OCI-LY1 (cell line): ENCODE results near the gene SACM1L.

ENCODE experiments used
- H2AFZ ChIP-seq: fragments of 200-600 bp; sonication (generic), shearing (Covaris generic); 2 replicates; pipeline ENCODE4 v1.6.0; 2014; ENCODE audit warnings: antibody characterized with exemption, mild to moderate bottlenecking, low read length
- H3F3A ChIP-seq: fragments of 200-600 bp; sonication (generic), shearing (Covaris generic); 2 replicates; pipeline ENCODE4 v1.6.0; 2014; ENCODE audit warnings: mild to moderate bottlenecking, antibody characterized with exemption, low read length, moderate library complexity; ENCODE audit not compliant: insufficient read depth
- H3K27ac ChIP-seq: fragments of 200-600 bp; sonication (generic); 2 replicates; pipeline ENCODE4 v1.5.1; 2014; ENCODE audit warnings: low read length, mixed run types, mild to moderate bottlenecking, low read depth; ENCODE audit not compliant: poor library complexity, severe bottlenecking
- H3K27me3 ChIP-seq: fragments of 200-600 bp; sonication (generic); 2 replicates; pipeline ENCODE4 v1.6.0; 2014; ENCODE audit warnings: antibody characterized with exemption, mild to moderate bottlenecking, low read length, moderate library complexity; ENCODE audit not compliant: insufficient read depth
- H3K36me3 ChIP-seq: fragments of 200-600 bp; sonication (generic); 2 replicates; pipeline ENCODE4 v1.6.1; 2014; ENCODE audit warnings: mild to moderate bottlenecking, antibody characterized with exemption, low read length, moderate library complexity, mixed read lengths; ENCODE audit not compliant: insufficient read depth
- H3K4me1 ChIP-seq: fragments of 200-600 bp; sonication (generic); 2 replicates; pipeline ENCODE4 v1.5.1; 2014; ENCODE audit warnings: mild to moderate bottlenecking, low read length, moderate library complexity; ENCODE audit not compliant: insufficient read depth, severe bottlenecking
- H3K4me2 ChIP-seq: fragments of 200-600 bp; sonication (generic), shearing (Covaris generic); 2 replicates; pipeline ENCODE4 v1.6.1; 2014; ENCODE audit warnings: low read length
- H3K4me3 ChIP-seq: fragments of 200-600 bp; sonication (generic); 2 replicates; pipeline ENCODE4 v1.5.1; 2014; ENCODE audit warnings: low read length, low read depth, mild to moderate bottlenecking, mixed read lengths; ENCODE audit not compliant: poor library complexity, severe bottlenecking
- H3K79me2 ChIP-seq: fragments of 200-600 bp; shearing (Covaris generic); 2 replicates; pipeline ENCODE4 v1.6.1; 2016; ENCODE audit warnings: mixed run types, low read length, mixed read lengths; ENCODE audit not compliant: insufficient read depth
- H3K9ac ChIP-seq: fragments of 200-600 bp; sonication (generic), shearing (Covaris generic); 2 replicates; pipeline ENCODE4 v1.6.1; 2014; ENCODE audit warnings: mild to moderate bottlenecking, low read length, mixed read lengths
- H3K9me2 ChIP-seq: fragments of 200-600 bp; sonication (generic), shearing (Covaris generic); 2 replicates; pipeline ENCODE4 v1.6.1; 2014; ENCODE audit warnings: low read depth, mild to moderate bottlenecking, low read length, mixed read lengths
- H3K9me3 ChIP-seq: fragments of 200-600 bp; shearing (Covaris generic); 2 replicates; pipeline ENCODE4 v1.6.1; 2014; ENCODE audit warnings: low read length, mixed read lengths
- H4K20me1 ChIP-seq: fragments of 200-600 bp; sonication (generic), shearing (Covaris generic); 2 replicates; pipeline ENCODE4 v1.6.0; 2016; ENCODE audit warnings: mild to moderate bottlenecking, low read length; ENCODE audit not compliant: insufficient read depth
- CTCF ChIP-seq: fragments of 200-600 bp; sonication (generic), shearing (Covaris generic); IDR thresholded peaks from 2 replicates; pipeline ENCODE4 v1.5.1; 2017; ENCODE audit warnings: mild to moderate bottlenecking, antibody characterized with exemption, low read length, moderate library complexity, mixed read lengths
- EZH2 ChIP-seq: fragments of 200-600 bp; sonication (generic), shearing (Covaris generic); IDR thresholded peaks from 2 replicates; pipeline ENCODE4 v1.8.0; 2017; ENCODE audit warnings: borderline replicate concordance, mixed run types, mild to moderate bottlenecking, antibody characterized with exemption, low read length, moderate library complexity, mixed read lengths

SACM1L gene

GRCh38 chr3:45779746-45780735 is 90.8 kb downstream of the SACM1L start:
- Histone ChIP-seq H3K9me2 (no peaks in the 10 kb centered on the region), H3K4me2 (no peak overlapping the region), H3K36me3 (no peaks in the 10 kb centered on the region), H2AFZ (no peak overlapping the region), H3K27me3 (0 out of 2 replicates have a peak, but pooled peaks cover 9% of the 10 kb centered on the region), H4K20me1 (no peaks in the 10 kb centered on the region), H3K9ac (no peak overlapping the region), H3K4me3 (no peak overlapping the region), H3K4me1 (no peaks in the 10 kb centered on the region), H3K9me3 (no peaks in the 10 kb centered on the region), H3K27ac (no peak overlapping the region), H3F3A (no peaks in the 10 kb centered on the region), H3K79me2 (no peaks in the 10 kb centered on the region)
- no peak for TF ChIP-seq EZH2
- no peak for TF ChIP-seq CTCF

- no peak overlapping the region for H3K4me2 ChIP-seq
- no peak overlapping the region for H3K4me3 ChIP-seq
- 0 out of 2 replicates have a peak, but pooled peaks cover 9% of the 10 kb centered on the region for H3K27me3 ChIP-seq
- no peaks in the 10 kb centered on the region for H3K36me3 ChIP-seq
- no peaks in the 10 kb centered on the region for H3K4me1 ChIP-seq
- H3K9me2 ChIP-seq: no peaks in the 10 kb centered on the region
- no peaks in the 10 kb centered on the region for H3K9me3 ChIP-seq
- no peaks in the 10 kb centered on the region for H3K79me2 ChIP-seq
- no peaks in the 10 kb centered on the region for H4K20me1 ChIP-seq
- TF ChIP-seq CTCF: no peak
- TF ChIP-seq EZH2: no peak
- H3K27ac ChIP-seq: no peak overlapping the region
- no peaks in the 10 kb centered on the region for H3F3A ChIP-seq
- H2AFZ ChIP-seq: no peak overlapping the region
- H3K9ac ChIP-seq: no peak overlapping the region
Measured at GRCh38 chr3:45781271-45781670, 92.1 kb downstream of the SACM1L start.

- Histone ChIP-seq H3K27ac (no peak overlapping the region), H3K9ac (no peak overlapping the region), H3K4me1 (no peaks in the 10 kb centered on the region), H2AFZ (no peak overlapping the region), H3K27me3 (0 out of 2 replicates have a peak, but pooled peaks cover 9% of the 10 kb centered on the region), H3K79me2 (no peaks in the 10 kb centered on the region), H3K9me2 (no peaks in the 10 kb centered on the region), H3K36me3 (no peaks in the 10 kb centered on the region), H3F3A (no peaks in the 10 kb centered on the region), H3K4me2 (no peak overlapping the region), H4K20me1 (no peaks in the 10 kb centered on the region), H3K4me3 (no peak overlapping the region), H3K9me3 (no peaks in the 10 kb centered on the region)
- TF ChIP-seq CTCF (no peak), EZH2 (no peak)
Measured at GRCh38 chr3:45781841-45782240, 92.6 kb downstream of the SACM1L start.
